ENCODE data around the gene RTN1. TPM values are rescaled to one million over a fixed set of nuclear protein-coding genes. Genes with fewer than 3 reads are reported as not detected.

The RTN1 gene
- polyA plus RNA-seq, 1 of the 3 experiments (the other 2 are of a cell fraction): 1.6 TPM

DNA sequence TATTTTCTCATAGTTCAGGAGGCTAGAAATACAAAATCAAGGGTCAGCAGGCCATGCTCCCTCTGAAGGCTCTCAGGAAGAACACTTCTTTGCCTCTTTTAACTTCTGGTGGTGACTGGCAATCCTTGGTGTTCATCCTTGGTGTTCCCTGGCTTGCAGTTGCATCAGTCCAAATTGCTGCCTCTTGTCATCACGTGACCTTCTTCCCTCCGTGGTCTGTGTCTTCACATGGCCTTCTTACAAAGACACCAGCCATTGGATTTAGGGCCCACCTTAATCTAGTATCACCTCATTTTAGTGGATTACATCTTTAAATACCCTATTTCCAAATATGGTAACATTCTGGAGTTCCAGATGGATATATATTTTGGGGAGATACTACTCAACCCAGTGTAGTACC lies 41.9 kb upstream of the RTN1 start (continued):
- TF ChIP-seq CTCF (IDR thresholded peaks at IDR 0.05) (no peak), RFX5 (IDR thresholded peaks at IDR 0.05; ENCODE audit: low read length) (no peak), POLR2AphosphoS5 (IDR thresholded peaks at IDR 0.05; ENCODE audit: low read depth, low read length) (no peak), USF1 (IDR thresholded peaks at IDR 0.05; ENCODE audit: borderline replicate concordance, low read depth) (no peak), MXI1 (IDR thresholded peaks at IDR 0.05; ENCODE audit: low read depth, low read length) (no peak), IRF3 (IDR thresholded peaks at IDR 0.05; ENCODE audit: low read depth, low read length) (no peak), USF2 (IDR thresholded peaks at IDR 0.05; ENCODE audit: borderline replicate concordance, low read depth, low read length) (no peak), EP300 (IDR thresholded peaks at IDR 0.05; ENCODE audit: borderline replicate concordance in 1 of 2, low read depth in 1 of 2, low read length in 1 of 2) (no peak)
- TF ChIP-seq, protein P1, sequence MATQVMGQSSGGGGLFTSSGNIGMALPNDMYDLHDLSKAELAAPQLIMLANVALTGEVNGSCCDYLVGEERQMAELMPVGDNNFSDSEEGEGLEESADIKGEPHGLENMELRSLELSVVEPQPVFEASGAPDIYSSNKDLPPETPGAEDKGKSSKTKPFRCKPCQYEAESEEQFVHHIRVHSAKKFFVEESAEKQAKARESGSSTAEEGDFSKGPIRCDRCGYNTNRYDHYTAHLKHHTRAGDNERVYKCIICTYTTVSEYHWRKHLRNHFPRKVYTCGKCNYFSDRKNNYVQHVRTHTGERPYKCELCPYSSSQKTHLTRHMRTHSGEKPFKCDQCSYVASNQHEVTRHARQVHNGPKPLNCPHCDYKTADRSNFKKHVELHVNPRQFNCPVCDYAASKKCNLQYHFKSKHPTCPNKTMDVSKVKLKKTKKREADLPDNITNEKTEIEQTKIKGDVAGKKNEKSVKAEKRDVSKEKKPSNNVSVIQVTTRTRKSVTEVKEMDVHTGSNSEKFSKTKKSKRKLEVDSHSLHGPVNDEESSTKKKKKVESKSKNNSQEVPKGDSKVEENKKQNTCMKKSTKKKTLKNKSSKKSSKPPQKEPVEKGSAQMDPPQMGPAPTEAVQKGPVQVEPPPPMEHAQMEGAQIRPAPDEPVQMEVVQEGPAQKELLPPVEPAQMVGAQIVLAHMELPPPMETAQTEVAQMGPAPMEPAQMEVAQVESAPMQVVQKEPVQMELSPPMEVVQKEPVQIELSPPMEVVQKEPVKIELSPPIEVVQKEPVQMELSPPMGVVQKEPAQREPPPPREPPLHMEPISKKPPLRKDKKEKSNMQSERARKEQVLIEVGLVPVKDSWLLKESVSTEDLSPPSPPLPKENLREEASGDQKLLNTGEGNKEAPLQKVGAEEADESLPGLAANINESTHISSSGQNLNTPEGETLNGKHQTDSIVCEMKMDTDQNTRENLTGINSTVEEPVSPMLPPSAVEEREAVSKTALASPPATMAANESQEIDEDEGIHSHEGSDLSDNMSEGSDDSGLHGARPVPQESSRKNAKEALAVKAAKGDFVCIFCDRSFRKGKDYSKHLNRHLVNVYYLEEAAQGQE (IDR thresholded peaks at IDR 0.05; ENCODE audit: low read depth, low read length): no peak

DNA sequence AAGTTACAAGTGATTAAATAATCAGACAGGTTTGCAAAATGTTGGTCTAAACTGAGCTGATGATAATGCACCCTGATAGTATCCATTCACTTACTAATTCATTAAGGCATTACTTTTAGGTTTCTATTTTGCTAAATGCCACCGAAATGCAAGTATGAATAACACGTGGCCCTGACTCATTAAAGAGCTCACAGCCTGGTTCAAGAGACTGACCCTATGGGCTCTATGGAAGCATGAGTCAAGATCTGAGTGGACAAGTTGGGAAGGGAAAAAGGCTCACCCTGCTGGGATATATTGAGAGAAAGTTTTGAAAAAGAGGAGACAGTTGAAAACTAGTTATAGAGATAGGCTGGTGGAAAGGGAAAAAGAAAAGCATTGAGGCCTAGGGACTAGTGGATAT lies 34.6 kb upstream of the RTN1 start:
- Histone ChIP-seq H3K27me3 (ENCODE audit: insufficient read depth) (no peaks in the 10 kb centered on the region), H3K9me2 (no peaks in the 10 kb centered on the region), H3K36me3 (replicated peaks in 1 of 2; ENCODE audit: control insufficient read depth in 1 of 2, insufficient read depth in 2 of 2, low read length in 1 of 2) (no peaks in the 10 kb centered on the region), H3K27ac (ENCODE audit: low read depth in 2 of 2, low read length in 1 of 2) (no peak overlapping the region), H3K4me3 (ENCODE audit: low read depth in 2 of 2, low read length in 1 of 2) (no peak overlapping the region), H3F3A (replicated peaks; ENCODE audit: insufficient read depth) (no peaks in the 10 kb centered on the region), H3K4me1 (ENCODE audit: control insufficient read depth in 1 of 2, insufficient read depth in 2 of 2, low read depth in 1 of 2, low read length in 1 of 2) (no peaks in the 10 kb centered on the region), H3K79me2 (ENCODE audit: insufficient read depth) (no peaks in the 10 kb centered on the region), H3K9ac (no peak overlapping the region), H4K20me1 (ENCODE audit: insufficient read depth) (no peaks in the 10 kb centered on the region), H2AFZ (ENCODE audit: low read depth) (no peak overlapping the region), H3K9me3 (no peaks in the 10 kb centered on the region), H3K4me2 (no peak overlapping the region)
- DNase-seq: no peak
- WGBS (ENCODE audit: low lambda C conversion rate): 6% methylated on average over 2 of the region's 2 CpGs
- CTCF ChIA-PET: interaction anchor here (1.5 to 1.7 kb wide), 3 partner anchors 35 to 273 kb away, joined by 3 to 7 read pairs (median 6); partner anchors contain the start of gene RTN1
- POLR2A ChIA-PET: no interaction called here
- TF ChIP-seq RFX5 (IDR thresholded peaks at IDR 0.05; ENCODE audit: low read length): no peak
- no peak for TF ChIP-seq ZBTB33 (IDR thresholded peaks at IDR 0.05; ENCODE audit: borderline replicate concordance, low read depth)
- TF ChIP-seq SMC3 (IDR thresholded peaks at IDR 0.05; ENCODE audit: low read depth, low read length): no peak
- TF ChIP-seq GABPA (IDR thresholded peaks at IDR 0.05; ENCODE audit: low read depth): no peak
- no peak for TF ChIP-seq RXRA (IDR thresholded peaks at IDR 0.05; ENCODE audit: borderline replicate concordance, low read depth)
- TF ChIP-seq, protein P2, sequence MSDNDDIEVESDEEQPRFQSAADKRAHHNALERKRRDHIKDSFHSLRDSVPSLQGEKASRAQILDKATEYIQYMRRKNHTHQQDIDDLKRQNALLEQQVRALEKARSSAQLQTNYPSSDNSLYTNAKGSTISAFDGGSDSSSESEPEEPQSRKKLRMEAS (IDR thresholded peaks at IDR 0.05; ENCODE audit: low read depth): no peak
- no peak for TF ChIP-seq POLR2AphosphoS5 (IDR thresholded peaks at IDR 0.05; ENCODE audit: low read depth, low read length)
- no peak for TF ChIP-seq RAD21 (IDR thresholded peaks at IDR 0.05; ENCODE audit: low read length)
- TF ChIP-seq SIN3A (IDR thresholded peaks at IDR 0.05; ENCODE audit: borderline replicate concordance, low read depth, low read length): no peak
- TF ChIP-seq JUND (IDR thresholded peaks at IDR 0.05): no peak
- TF ChIP-seq EP300 (IDR thresholded peaks at IDR 0.05; ENCODE audit: borderline replicate concordance in 1 of 2, low read depth in 1 of 2, low read length in 1 of 2): no peak
